NCI-H128 (cell line): Measurements from ENCODE around the gene CGB3.
"Not testable (repeated sequence)": the region's sequence is repeated elsewhere in the genome, so short reads cannot be mapped to it uniquely, and the experiment has no call there.

Experiments used
- DNase-seq: peaks from one replicate; lab custom pipeline; 2025; ENCODE audit not compliant: unreplicated experiment; lab: John Stamatoyannopoulos, UW

CGB3 gene

DNA sequence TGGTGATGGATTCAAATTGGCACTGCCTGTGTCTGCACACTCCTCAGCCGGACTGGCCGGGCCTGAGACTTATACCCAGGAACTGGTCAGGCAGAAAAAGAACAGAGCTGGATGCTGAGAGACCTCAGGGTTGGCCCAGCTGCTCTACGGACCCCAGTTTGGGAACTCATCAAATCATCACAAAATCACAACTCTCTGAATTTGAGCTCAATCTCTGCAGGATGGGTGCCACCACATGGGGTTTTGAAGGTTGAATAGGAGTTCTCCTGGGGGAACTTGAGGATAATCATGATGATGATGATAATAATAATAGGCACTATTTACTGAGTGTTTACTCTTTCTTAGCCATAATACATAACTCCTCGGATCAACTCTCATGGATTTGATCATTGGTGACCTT lies 18.5 kb upstream of the CGB3 start:
- DNase-seq = not testable (repeated sequence)

DNA sequence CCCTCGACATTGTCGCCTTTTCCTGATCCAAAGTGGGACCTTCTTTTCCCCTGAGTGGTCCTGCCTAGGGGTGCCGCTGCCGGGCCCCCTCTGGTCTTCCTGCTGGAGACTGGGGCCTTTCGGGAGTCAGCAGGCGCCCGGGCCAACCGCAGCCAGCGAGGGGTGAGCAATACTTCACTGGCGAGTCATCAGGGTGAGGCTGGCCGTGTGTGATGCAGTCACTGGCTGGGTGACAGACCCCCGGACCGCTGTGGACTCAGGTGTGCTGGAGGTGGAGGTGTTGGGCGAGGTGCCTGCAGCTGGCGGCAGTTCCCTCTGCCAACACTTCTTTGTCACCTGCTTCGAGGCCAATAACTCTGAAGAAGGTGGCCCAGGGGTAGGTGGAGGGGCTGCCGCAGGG lies 18.0 kb upstream of the CGB3 start:
- no peak for DNase-seq

DNA sequence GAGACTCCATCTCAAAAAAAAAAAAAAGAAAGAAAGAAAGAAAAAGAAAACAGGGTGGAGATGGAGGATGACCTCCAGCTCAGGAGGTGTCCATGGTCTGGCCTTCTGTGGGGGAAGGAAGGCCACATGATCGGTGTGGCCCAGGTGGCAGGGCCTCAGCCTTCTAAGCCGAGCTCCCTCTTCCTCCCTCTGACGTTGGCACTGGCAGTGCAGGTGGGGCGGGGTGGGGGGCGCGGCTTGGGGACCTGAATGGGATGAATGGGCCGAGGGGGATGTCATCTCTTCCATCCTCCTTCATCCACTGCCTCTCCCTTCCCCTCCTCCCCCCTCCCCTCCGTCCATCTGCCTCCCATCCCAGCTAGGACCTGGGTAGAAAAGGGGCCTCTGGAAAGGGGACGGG lies 15.6 kb upstream of the CGB3 start:
- DNase-seq = not testable (repeated sequence)

DNA sequence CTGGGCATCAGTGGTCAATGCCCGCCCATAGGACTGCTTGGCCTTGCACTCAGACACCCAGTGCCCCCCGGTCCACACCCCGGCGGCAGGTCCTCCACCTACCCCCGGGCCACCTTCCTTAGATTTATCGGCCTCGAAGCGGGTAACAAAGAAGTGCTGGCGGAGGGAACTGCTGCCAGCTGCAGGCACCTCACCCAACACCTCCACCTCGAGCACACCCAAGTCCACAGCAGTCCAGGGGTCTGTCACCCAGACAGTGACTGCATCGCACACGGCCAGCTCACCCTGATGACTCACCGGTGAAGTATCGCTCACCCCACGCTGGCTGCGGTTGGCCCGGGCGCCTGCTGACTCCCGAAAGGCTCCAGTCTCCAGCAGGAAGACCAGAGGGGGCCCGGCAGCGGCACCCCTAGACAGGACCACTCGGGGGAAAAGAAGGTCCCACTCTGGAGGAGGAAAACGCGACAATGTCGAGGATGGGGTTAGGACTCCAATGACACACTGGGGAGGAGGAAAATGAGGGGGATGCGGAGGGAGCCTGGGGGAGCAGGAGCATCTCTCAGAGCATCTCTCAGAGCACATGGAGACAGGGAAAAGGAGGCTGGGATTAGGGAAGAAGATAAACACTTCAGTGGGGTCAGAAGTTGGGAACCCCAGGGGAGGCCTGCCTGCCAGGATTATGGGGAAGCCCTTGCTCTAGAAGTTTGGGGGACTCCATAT lies 14.6 kb upstream of the CGB3 start:
- DNase-seq = not testable (repeated sequence)

DNA sequence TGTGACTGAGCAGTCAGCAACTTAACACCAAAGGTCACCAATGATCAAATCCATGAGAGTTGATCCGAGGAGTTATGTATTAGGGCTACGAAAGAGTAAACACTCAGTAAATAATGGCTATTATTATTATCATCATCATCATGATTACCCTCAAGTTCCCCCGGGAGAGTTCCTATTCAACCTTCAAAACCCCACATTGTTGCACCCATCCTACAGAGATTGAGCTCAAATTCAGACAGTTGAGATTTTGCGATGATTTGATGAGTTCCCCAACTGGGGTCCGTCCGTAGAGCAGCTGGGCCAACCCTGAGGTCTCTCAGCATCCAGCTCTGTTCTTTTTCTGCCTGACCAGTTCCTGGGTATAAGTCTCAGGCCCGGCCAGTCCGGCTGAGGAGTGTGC lies 14.0 kb upstream of the CGB3 start:
- DNase-seq = not testable (repeated sequence)

DNA sequence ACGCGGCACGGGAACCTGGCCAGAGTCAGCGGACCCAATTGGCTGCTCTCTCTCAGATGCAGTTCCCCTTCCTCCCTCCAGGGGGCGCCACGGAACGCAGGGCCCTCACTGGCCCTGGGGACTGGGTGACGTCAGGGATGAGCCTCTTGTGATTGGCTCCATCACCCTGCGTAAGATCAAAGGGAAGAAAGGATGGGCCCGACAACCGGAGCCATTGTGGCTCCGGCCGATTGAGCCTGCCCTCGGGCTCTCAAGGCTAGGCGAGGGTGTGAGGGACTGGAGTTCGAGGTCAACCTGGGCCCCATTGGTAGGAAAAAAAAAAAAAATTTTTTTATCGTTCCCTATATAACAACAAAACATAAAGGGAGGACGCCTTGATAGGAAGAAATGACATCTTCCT lies 12.7 kb upstream of the CGB3 start, which contains the start of gene CGB1:
Gene CGB1 (minus strand): TSS at position 81 of the 400 bp plus-strand sequence. CDS start 184 bp downstream, outside the sequence.
- DNase-seq = not testable (repeated sequence)

DNA sequence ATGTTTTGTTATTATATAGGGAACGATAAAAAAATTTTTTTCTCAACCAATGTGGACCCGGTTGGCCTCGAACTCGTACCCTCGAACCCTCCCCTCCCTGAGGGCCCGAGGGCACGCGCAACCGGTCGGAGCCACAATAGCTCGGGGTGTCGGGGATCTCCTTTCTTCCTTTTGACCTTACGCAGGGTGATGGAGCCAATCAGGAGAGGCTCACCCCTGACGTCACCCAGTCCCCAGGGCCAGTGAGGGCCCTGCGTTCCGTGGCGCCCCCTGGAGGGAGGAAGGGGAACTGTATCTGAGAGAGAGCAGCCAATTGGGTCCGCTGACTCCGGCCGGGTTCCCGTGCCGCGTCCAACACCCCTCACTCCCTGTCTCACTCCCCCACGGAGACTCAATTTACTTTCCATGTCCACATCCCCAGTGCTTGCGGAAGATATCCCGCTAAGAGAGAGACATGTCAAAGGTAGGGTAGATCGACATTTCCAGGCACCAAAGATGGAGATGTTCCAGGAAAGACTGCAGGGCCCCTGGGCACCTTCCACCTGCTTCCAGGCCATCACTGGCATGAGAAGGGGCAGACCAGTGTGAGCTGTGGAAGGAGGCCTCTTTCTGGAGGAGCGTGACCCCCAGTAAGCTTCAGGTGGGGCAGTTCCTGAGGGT lies 7.6 kb upstream of the CGB3 start, which contains the start of gene CGB2:
Gene CGB2 (plus strand): TSS at position 249 of the 660 bp plus-strand sequence. CDS start 206 bp downstream, at position 455.
- DNase-seq = not testable (repeated sequence)

DNA sequence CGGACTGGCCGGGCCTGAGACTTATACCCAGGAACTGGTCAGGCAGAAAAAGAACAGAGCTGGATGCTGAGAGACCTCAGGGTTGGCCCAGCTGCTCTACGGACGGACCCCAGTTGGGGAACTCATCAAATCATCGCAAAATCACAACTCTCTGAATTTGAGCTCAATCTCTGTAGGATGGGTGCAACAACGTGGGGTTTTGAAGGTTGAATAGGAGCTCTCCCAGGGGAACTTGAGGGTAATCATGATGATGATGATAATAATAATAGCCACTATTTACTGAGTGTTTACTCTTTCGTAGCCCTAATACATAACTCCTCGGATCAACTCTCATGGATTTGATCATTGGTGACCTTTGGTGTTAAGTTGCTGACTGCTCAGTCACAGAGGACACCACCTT lies 6.2 kb upstream of the CGB3 start:
- not testable (repeated sequence) for DNase-seq

DNA sequence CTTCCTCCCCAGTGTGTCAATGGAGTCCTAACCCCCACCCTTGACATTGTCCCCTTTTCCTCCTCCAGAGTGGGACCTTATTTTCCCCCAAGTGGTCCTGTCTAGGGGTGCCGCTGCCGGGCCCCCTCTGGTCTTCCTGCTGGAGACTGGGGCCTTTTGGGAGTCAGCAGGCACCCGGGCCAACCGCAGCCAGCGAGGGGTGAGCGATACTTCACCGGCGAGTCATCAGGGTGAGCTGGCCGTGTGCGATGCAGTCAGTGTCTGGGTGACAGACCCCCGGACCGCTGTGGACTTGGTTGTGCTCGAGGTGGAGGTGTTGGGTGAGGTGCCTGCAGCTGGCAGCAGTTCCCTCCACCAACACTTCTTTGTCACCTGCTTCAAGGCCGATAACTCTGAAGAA lies 5.6 kb upstream of the CGB3 start:
- not testable (repeated sequence) for DNase-seq

DNA sequence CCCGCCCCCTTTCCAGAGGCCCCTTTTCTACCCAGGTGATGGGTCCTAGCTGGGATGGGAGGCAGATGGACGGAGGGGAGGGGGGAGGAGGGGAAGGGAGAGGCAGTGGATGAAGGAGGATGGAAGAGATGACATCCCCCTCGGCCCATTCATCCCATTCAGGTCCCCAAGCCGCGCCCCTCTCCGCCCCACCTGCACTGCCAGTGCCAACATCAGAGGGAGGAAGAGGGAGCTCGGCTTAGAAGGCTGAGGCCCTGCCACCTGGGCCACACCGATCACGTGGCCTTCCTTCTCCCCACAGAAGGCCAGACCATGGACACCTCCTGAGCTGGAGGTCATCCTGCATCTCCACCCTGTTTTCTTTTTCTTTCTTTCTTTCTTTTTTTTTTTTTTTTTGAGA lies 4.6 kb upstream of the CGB3 start:
- DNase-seq = not testable (repeated sequence)

DNA sequence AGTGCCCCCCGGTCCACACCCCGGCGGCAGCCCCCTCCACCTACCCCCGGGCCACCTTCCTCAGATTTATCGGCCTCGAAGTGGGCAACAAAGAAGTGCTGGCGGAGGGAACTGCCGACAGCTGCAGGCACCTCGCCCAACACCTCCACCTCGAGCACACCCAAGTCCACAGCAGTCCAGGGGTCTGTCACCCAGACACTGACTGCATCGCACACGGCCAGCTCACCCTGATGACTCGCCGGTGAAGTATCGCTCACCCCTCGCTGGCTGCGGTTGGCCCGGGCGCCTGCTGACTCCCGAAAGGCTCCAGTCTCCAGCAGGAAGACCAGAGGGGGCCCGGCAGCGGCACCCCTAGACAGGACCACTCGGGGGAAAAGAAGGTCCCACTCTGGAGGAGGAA lies 1.5 kb upstream of the CGB3 start:
- DNase-seq = not testable (repeated sequence)

DNA sequence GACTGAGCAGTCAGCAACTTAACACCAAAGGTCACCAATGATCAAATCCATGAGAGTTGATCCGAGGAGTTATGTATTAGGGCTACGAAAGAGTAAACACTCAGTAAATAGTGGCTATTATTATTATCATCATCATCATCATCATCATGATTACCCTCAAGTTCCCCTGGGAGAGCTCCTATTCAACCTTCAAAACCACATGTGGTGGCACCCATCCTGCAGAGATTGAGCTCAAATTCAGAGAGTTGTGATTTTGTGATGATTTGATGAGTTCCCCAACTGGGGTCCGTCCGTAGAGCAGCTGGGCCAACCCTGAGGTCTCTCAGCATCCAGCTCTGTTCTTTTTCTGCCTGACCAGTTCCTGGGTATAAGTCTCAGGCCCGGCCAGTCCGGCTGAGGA lies 955 bp upstream of the CGB3 start:
- not testable (repeated sequence) for DNase-seq

DNA sequence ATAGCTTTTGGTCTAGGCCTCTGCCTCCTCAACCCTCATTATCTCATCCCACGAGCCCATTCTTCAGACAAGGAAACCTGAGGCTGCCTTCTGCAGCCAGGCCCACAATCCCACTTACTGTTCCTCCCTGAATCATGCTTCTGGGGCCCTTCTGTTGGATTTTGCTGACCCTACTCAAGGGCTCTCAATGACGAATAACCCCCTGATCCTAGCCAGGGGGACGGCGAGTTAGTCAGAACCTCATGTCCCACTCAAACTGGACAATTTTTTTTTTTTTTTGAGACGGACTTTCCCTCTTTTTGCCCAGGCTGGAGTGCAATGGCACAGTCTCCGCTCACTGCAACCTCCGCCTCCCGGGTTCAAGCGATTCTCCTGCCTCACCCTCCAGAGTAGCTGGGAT lies 2.0 kb downstream of the CGB3 start:
- no peak for DNase-seq

DNA sequence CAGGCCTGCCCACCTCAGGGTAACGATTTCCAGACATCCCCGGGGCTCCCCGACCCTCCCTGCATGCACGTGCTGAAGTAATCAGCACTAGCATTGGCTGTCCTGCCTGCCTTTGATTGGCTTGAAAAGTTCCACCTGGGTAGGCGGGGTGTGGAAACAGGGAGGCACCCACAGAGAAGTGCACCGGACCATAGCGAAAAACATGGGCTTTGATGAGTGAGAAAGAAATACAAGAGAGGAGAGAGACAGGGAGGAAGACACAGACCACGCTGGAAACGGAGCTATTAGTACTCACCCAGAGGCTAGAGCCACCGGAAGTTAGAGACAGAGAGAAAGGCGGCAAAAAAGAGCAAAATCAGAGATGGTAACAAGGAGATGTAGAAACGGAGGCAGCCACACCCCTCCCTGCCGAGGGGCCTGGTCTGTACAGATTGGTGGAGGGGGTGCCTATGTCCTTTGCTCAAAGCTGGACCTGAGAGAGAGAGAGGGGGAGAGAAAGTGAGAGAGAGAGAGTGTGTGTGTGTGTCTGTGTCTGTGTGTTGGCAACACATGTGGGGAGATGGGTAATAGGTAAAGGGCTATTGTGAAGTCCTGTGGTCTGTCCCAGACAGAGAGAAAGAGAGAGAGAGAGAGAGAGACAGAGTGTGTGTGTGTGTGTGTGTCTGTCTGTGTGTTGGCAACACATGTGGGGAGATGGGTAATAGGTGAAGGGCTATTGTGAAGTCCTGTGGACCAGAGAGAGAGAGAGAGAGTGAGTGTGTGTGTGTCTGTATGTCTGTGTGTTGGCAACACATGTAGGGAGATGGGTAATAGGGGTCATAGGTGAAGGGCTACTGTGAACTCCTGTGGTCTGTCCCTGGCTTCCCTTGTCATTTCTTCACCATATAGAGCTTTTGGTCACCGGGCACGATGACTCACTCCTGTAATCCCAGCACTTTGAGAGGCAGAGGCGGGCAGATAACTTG lies 2.9 kb downstream of the CGB3 start:
- no peak for DNase-seq

DNA sequence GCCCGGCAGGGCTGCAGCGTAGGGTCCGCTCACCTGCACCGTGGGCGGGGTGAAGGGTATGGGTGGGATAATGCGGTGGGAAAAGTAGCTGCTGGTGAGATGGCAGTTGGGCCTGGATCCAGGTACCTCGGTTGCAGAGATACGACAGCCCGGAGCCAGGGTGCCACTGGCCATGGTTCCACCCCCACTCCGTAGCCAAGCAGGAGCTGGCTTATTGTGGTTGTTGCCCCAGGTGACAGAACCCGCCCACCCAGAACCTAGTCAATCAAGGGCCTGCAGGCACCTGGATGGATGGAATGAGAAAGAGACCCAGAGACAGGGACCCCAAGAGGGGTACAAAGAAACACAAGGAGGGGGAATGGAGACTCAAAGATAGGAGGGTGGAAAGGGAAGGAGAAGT lies 3.8 kb downstream of the CGB3 start:
- DNase-seq = no peak

DNA sequence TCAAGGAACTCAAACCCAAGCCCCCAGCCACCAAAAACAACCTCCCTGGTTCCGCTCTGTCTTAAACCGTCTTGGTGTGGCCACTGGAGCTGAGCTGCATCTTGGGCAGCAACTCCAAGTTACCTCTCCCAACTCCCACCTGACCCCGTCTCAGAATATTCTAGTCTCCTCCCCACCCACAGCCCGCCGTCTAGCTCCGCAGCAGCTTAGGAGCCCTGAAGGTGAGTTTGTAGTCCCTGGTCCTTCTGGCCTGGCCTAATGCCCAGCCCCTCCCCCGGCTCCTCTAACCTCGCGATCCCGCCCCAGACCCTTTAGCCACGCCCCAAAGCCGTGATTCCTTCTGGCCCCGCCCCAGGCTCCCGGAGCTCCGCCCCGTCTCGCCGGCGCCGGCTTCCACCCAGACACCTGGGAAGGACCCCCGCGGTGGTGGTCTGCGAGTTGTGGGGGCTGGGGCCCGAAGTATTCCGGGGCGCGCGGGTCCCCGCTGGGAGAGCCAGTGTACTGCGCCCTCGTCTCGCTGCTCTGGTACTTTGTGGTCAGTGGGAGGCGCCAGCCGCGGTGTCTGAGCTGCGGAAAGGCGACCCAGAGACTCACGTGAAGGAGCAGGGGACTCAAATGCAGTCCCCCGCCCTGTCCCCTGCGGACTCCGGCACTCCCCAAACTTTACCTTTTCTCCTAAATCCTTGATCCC lies 4.7 kb downstream of the CGB3 start:
- no peak for DNase-seq

DNA sequence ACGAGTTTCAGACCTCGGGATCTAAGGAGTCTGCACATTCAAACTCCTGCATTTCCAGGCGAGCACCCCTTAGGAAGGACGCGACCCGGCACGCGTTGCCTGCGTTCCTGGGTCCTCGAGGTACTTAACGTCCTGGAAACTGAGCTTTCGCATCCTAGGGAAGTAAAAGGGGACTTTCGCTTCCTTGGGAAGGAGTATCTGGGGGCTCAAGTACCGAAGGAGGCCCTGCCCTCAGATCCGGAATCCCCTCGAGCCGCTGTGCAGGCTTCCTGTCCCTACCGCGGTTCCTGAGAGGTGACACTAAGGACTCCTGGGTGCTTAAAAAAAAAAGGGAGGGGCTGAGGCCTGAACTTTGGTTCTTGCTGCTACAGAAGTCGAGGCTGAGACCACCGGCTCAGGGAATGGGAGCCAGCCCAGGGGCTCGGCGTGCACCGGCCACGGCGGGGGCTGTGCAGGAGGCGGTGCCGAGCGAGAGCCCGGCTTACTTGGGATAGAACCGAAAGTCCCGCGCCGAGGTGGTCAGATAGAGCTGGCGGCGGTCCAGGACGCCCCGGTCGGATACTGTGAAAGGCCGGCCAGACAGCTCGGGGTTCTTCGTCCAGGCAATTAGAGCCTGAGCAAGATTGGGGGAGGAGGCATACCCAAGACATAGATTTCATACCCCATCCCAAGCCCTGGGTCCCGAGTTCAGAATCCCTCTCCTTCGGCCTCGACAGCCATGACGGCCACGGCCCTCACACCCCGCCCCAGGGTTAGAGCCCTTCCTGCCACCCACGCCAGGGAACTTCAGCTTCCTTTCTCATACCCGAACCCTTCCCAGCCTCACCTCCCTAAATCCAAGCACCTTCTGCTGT lies 5.5 kb downstream of the CGB3 start:
- not testable (repeated sequence) for DNase-seq

DNA sequence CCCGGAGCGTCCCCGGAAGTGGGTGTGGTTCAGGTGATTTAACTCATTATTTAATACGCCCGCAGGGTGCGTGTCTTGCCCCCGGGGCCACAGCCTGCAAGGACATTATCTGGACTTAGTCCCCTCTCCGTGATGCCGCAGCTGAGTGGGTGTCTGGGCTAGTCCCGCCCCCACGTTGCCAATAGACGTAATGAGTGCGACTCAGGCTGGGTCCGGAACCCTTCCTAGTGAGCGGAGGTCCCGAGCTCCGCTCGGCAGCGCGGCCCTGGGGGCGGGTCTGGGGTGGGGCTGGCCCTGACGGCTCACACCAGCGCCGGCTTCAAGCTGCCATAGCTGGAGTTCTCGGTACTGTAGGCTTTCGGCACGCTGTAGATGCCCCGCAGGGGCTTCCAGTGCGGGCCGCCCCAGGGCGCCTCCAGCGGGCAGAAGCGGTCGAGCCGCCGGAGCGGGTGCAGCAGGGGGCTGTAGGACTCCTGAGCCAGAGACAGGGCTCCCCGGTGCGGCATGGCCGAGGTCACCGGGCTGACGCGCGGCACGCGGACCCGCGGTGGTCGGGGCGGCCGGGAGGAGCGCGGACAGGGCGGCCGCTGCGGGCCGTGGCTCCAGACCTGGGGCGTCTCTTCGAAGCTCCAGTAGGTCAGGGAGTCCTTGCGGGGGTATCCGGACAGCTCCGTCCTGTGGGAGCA lies 6.3 kb downstream of the CGB3 start:
- no peak for DNase-seq

DNA sequence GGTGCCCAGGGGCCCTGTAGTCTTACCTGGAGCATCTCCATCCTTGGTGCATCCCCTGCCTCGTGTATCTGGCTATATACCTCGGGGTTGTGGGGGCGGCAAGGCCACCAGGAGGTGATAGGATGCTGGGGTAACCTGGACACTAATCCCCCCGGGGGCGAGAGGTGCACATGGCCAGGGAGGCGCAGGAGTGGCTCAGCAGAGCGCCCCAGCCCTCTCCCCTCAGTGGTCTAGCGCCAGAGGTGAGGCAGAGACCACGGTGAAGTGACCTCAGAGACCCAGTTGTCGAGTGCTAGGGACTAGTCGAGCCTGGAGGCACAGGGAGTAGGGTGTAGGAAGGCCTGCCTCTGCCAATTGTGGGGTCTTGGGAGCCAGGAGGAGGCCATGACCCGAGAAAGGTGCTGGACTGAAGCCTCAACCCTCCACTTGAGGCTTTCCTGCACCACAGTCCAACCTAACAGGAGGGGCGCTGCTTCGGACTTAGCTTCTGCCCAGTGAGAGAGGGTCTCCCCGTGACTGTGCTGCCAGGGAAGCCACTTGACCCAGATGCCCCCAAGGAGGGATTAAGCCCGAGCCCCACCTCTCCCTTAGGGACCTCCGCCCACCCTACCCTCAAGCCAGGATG lies 7.0 kb downstream of the CGB3 start, which contains the start of gene LHB:
Gene LHB (minus strand): TSS at position 51 of the 625 bp plus-strand sequence. CDS start 10 bp downstream, at position 41.
- DNase-seq = no peak
